ENCODE measurements around the gene TCIRG1.

The TCIRG1 gene

DNA sequence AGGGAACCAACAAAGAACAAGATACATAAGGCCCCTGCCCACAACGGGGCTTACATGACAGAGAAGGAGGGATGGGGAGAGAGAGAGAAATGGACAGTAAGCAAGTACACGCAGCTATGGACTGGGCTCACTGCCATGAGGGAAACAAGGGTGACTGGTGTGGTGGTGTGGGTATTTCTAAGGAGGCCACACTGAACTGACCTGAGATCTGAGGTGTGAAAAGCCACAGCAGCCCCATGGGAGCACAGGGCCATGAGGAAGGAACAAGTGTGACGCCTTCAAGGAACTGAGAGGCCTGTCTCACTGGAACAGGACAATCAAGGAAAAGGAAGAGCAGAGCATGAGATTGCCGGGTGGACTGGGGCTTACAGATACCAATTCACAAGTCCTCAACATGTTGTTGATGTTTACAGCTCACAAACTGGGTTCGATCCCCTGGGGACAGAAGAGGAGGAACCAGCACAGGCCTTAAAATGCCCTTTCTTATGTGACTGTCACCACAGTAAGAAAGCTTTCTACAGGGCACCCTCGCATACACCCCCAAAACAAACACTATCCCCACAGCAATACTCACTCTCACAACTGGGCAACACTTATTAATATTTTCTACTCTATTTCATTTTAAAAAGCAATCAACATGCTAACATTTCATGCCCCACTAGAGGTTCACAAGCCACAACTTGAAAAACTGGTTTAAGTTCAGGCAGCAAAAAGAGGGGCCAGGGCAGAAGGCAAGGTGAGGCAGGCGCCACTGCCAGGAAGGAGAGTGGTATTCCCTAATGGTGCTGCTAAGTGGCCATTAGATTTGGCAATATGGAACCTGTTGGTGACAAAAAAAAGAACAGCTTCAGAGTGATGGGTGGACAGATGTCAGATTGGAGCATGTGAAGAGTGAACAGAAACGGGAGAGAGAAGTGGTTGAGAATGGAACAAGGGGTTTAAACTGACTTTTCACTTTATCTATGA is 39.1 kb downstream of the TCIRG1 start:
- no peak for TF ChIP-seq RAD21 (IDR thresholded peaks at IDR 0.05; ENCODE audit: low read depth)
- TF ChIP-seq FOXM1 (IDR thresholded peaks at IDR 0.05; ENCODE audit: borderline replicate concordance, low read depth): no peak
- TF ChIP-seq YY1 (IDR thresholded peaks at IDR 0.05; ENCODE audit: low read depth): no peak
- TF ChIP-seq TAF1 (IDR thresholded peaks at IDR 0.05; ENCODE audit: low read depth): no peak
- no peak for TF ChIP-seq TEAD4 (IDR thresholded peaks at IDR 0.05)
- TF ChIP-seq, protein P1, sequence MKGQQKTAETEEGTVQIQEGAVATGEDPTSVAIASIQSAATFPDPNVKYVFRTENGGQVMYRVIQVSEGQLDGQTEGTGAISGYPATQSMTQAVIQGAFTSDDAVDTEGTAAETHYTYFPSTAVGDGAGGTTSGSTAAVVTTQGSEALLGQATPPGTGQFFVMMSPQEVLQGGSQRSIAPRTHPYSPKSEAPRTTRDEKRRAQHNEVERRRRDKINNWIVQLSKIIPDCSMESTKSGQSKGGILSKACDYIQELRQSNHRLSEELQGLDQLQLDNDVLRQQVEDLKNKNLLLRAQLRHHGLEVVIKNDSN (IDR thresholded peaks at IDR 0.05): no peak
- no peak for TF ChIP-seq CEBPB (IDR thresholded peaks at IDR 0.05)
- no peak for TF ChIP-seq TCF12 (IDR thresholded peaks at IDR 0.05; ENCODE audit: low read depth)

DNA sequence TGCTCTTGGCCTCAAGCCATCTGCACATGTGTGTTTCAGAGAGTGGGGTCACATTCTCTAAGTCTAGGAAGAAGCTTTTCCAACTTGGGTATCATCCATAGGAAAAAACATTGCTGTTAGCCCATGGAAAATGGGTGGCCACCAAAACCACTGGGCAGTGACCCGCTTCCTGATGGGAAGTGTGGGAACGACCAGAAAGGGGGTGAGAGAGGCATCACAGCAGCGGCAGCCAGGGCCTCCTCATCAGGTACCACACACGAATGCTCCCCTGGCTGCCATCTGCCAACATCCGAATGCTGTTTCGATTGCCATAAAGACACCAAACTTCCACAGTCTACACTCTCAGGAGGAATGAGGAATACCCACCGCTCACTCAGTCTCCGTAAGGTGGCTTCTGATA is 42.0 kb downstream of the TCIRG1 start:
- TF ChIP-seq, protein P2, sequence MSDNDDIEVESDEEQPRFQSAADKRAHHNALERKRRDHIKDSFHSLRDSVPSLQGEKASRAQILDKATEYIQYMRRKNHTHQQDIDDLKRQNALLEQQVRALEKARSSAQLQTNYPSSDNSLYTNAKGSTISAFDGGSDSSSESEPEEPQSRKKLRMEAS (IDR thresholded peaks at IDR 0.05): no peak
- TF ChIP-seq RAD21 (IDR thresholded peaks at IDR 0.05; ENCODE audit: low read depth): no peak
- TF ChIP-seq TCF12 (IDR thresholded peaks at IDR 0.05; ENCODE audit: low read depth): no peak
- TF ChIP-seq TAF1 (IDR thresholded peaks at IDR 0.05; ENCODE audit: low read depth): no peak
- TF ChIP-seq YY1 (IDR thresholded peaks at IDR 0.05; ENCODE audit: low read depth): no peak
- TF ChIP-seq CEBPB (IDR thresholded peaks at IDR 0.05): no peak
- TF ChIP-seq ZBTB7A (IDR thresholded peaks at IDR 0.05; ENCODE audit: low read depth): no peak
- TF ChIP-seq FOXM1 (IDR thresholded peaks at IDR 0.05; ENCODE audit: borderline replicate concordance, low read depth): no peak
- no peak for TF ChIP-seq EP300 (IDR thresholded peaks at IDR 0.05; ENCODE audit: borderline replicate concordance)
- TF ChIP-seq CREB1 (IDR thresholded peaks at IDR 0.05; ENCODE audit: low read depth): no peak

DNA sequence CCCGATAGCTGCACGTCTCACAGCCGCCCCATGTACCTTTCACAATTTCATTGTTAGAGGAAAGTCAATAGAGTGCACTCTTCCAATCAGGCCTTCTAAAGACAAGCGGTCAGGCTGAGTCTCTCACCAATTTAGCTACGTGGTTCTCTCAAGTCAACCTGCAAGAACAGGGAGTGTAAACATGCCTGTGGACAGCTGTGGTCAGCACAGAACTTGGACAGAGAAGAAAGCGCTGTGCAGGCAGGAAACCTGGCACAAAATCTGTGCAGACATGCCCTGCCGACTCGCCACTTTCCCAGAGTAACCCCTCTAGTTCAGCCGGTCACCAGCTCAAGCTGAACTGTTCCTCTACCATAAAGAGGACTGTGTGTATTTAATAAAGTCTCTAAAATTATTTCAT is 42.9 kb downstream of the TCIRG1 start:
- TF ChIP-seq, protein P3, sequence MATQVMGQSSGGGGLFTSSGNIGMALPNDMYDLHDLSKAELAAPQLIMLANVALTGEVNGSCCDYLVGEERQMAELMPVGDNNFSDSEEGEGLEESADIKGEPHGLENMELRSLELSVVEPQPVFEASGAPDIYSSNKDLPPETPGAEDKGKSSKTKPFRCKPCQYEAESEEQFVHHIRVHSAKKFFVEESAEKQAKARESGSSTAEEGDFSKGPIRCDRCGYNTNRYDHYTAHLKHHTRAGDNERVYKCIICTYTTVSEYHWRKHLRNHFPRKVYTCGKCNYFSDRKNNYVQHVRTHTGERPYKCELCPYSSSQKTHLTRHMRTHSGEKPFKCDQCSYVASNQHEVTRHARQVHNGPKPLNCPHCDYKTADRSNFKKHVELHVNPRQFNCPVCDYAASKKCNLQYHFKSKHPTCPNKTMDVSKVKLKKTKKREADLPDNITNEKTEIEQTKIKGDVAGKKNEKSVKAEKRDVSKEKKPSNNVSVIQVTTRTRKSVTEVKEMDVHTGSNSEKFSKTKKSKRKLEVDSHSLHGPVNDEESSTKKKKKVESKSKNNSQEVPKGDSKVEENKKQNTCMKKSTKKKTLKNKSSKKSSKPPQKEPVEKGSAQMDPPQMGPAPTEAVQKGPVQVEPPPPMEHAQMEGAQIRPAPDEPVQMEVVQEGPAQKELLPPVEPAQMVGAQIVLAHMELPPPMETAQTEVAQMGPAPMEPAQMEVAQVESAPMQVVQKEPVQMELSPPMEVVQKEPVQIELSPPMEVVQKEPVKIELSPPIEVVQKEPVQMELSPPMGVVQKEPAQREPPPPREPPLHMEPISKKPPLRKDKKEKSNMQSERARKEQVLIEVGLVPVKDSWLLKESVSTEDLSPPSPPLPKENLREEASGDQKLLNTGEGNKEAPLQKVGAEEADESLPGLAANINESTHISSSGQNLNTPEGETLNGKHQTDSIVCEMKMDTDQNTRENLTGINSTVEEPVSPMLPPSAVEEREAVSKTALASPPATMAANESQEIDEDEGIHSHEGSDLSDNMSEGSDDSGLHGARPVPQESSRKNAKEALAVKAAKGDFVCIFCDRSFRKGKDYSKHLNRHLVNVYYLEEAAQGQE (IDR thresholded peaks at IDR 0.05; ENCODE audit: low read depth): no peak
- TF ChIP-seq CEBPB (IDR thresholded peaks at IDR 0.05) (no peak), RAD21 (IDR thresholded peaks at IDR 0.05; ENCODE audit: low read depth) (no peak), TAF1 (IDR thresholded peaks at IDR 0.05; ENCODE audit: low read depth) (no peak), ZBTB7A (IDR thresholded peaks at IDR 0.05; ENCODE audit: low read depth) (no peak), YY1 (IDR thresholded peaks at IDR 0.05; ENCODE audit: low read depth) (no peak), TEAD4 (IDR thresholded peaks at IDR 0.05) (no peak), EGR1 (IDR thresholded peaks at IDR 0.05) (no peak), FOXM1 (IDR thresholded peaks at IDR 0.05; ENCODE audit: borderline replicate concordance, low read depth) (no peak), TCF12 (IDR thresholded peaks at IDR 0.05; ENCODE audit: low read depth) (no peak), NFIC (IDR thresholded peaks at IDR 0.05) (no peak), CREB1 (IDR thresholded peaks at IDR 0.05; ENCODE audit: low read depth) (no peak), EP300 (IDR thresholded peaks at IDR 0.05; ENCODE audit: borderline replicate concordance) (no peak)
- TF ChIP-seq, protein P2 (IDR thresholded peaks at IDR 0.05): no peak
- TF ChIP-seq, protein P1 (IDR thresholded peaks at IDR 0.05): no peak

DNA sequence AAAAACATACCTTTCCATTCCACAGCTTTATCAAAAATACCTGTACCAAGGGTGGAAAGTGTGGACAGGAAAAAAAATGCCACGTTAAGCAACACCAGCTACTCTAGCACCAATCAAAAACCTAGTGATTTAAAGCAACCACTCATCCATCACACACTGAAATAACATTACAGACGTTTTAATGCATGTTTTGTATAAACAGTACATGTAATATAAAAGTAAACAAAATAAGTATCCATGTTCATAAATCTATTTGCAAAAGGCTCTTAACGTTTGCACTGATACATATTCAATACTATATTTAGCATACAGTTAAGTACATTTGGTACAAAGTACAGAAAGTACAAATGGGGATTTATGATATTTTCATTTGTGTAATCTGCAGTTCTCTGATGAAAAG is 43.7 kb downstream of the TCIRG1 start:
- TF ChIP-seq FOXM1 (IDR thresholded peaks at IDR 0.05; ENCODE audit: borderline replicate concordance, low read depth) (no peak), ZBTB7A (IDR thresholded peaks at IDR 0.05; ENCODE audit: low read depth) (no peak), CREB1 (IDR thresholded peaks at IDR 0.05; ENCODE audit: low read depth) (no peak), TAF1 (IDR thresholded peaks at IDR 0.05; ENCODE audit: low read depth) (no peak), EGR1 (IDR thresholded peaks at IDR 0.05) (no peak), YY1 (IDR thresholded peaks at IDR 0.05; ENCODE audit: low read depth) (no peak), TCF12 (IDR thresholded peaks at IDR 0.05; ENCODE audit: low read depth) (no peak), RAD21 (IDR thresholded peaks at IDR 0.05; ENCODE audit: low read depth) (no peak), EP300 (IDR thresholded peaks at IDR 0.05; ENCODE audit: borderline replicate concordance) (no peak), NFIC (IDR thresholded peaks at IDR 0.05) (no peak), CEBPB (IDR thresholded peaks at IDR 0.05) (no peak), TEAD4 (IDR thresholded peaks at IDR 0.05) (no peak)
- TF ChIP-seq, protein P2 (IDR thresholded peaks at IDR 0.05): no peak
- TF ChIP-seq, protein P1 (IDR thresholded peaks at IDR 0.05): no peak
- TF ChIP-seq, protein P3 (IDR thresholded peaks at IDR 0.05; ENCODE audit: low read depth): no peak
